ENCODE measurements around the gene TMEM100.

TMEM100 gene

DNA sequence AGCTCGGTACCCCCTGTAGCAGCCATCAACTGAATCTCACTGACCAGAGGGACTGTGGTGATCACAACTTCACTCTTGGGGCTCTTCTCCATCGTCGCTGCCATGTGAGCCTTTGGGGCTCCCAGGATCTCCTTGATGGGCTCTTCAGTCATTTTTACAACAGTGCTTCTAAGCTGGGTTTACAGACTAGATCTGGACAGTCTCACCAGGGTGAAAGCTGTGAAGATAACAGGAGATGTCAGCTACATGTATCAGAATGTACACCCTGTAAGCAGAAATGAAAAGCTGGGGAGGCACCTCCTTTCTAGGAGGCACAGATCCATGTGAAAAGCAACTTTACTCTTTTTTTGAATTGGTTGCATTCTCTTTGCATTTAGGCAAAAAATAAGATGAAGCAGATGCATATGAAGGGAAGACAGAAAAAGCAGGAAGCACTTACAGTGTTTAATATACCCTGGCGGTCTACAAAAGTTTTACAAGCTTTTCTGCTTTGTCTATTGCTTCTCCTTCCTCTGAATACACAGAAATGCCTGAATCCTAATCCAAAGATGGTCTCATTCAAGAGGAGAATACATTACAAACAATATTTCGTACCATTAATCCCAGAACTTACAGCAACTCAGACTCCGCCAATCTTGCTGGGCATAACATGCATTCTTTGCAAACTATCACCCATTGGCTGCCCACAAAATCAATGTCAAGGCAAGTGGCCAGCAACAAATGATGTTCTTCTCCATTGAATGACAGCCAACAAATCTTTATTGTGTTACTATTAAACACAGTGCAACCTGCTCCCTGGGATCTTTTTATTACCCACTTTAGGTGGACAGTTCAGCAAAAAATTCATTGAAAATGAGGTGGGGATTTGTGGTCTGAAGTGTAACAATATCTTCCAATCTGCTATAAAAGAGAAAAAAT, 1.5 kb downstream of the TMEM100 start:
- no peak overlapping the region for H3K4me3 ChIP-seq (ENCODE audit: low read depth, low read length)

DNA sequence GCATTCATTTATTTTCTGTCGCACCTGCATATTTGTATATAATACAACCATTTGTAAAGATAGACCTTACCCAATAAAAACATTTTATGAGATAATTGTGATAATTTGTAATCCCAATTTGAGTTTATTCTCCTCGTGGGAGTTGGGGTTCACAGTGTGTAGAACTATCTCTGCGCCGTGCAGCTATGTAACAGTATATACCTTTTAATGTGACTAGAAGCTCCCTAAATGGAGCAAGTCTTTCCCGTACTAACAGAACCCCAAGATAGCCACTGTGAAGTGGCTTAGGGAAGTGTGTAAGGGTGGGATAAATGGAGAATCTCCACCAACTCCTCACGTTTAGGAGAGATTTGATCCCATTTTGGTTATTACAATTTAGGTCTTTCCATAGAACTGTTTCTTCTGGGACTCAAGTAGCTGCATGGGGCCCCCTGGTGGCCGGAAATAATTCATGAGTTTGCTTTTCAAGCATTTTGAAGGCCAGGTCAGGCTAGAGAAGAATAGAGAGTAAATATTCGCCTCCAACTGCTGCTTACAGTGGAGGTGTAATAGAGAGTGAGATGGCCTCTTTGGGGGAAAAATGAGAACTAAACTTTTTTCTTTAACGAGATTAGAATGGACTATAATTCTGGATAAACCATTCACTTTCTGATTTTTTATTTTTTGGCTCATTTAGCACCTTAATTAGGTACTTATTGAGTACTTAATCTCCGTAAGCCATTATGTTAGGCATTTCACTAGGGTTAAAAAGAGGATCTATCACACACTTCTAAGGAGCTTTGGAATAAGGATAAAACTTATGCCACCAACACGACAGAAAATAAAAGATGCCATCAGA, 4.5 kb downstream of the TMEM100 start:
- no peak overlapping the region for H3K4me3 ChIP-seq (ENCODE audit: low read depth, low read length)

DNA sequence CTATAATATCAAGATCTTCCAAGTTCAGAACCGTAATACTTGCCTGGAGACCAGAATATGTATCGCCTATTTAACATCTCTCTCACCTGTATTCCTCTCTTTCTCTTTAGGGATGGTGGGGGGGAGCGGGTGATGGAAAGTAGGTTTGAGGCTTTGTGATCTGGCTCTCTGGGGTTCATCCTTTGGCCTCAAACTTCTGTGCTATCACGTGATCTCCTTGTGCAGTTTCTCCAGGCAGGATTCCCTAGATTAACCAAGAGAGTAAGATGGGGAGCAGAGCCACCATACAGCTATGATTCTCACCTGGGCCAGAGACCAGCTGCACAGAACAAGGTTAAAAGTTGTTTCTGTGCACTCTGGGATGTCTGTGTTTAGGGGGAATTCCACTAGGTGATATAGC, 5.2 kb downstream of the TMEM100 start:
- no peak overlapping the region for H3K4me3 ChIP-seq (ENCODE audit: low read depth, low read length)

DNA sequence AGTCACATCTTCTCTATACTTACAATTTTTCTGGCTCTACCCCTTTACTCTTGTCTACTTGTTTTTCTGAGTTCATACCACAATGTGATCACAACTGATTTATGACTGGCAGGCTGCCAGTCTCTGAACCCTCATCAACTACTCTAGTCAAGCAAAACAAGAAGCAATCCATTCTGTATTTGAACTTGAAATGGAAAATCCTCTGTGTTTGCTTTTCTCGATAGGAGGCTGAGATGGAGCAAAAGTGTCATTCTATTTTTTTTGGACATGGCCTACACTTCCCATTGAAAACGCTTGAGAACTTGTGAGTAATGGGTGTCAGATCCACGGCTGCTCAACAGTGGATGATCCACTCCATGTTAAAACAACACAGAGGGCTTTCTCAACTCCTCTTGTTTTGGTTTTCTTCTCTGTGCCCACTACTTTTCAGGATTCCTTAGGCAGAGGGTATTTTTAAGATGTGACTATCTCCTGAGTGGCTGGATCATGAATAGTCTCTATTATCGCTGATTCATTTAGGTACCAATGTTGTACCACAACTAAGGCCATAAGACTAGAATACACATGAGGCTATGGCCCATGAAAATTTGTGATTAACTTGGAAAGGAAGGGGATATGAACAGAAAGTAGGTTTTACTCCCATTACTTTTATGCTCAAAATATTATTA, 11.7 kb downstream of the TMEM100 start:
- no peak overlapping the region for H3K4me3 ChIP-seq (ENCODE audit: low read depth, low read length)

DNA sequence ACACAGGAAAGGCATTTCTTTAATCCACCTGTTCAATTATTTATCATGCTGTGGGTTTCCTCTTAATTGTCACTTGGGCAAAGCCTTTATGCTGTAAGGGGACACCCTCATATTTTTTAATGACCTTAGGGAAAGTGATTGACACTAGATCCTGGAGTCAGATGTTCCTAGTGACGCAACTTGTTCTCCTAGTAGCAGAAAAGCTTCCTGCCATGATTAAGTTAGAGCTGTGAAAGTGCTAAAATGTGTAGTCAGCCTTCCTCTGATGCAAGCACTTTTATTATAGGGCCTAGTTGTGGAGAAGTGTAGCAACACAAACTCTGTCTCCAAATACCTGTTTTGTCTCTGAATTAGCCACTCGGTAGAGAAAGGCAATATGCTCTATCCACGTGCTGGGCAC, 12.3 kb downstream of the TMEM100 start:
- no peak overlapping the region for H3K4me3 ChIP-seq (ENCODE audit: low read depth, low read length)

DNA sequence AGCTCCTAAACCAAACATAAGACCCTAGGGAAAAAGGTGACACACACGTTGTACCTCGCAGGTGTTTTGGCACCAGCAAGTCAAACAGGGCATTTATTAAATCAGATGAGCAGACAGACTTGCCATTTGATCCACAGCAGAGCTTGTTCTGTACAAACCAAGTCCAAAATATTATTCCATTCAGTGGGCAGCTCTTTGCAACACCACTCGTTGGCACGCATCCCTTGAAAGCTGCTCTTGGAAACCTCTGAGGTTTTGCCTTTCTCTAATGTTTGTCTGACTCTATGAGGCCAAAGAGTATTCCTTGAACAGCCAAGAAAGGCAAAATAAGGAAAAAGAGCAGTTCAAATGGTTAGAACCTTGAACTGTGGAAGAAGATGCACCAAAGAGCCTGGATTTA, 12.7 kb downstream of the TMEM100 start:
- H3K4me3 ChIP-seq (ENCODE audit: low read depth, low read length): no peak overlapping the region

DNA sequence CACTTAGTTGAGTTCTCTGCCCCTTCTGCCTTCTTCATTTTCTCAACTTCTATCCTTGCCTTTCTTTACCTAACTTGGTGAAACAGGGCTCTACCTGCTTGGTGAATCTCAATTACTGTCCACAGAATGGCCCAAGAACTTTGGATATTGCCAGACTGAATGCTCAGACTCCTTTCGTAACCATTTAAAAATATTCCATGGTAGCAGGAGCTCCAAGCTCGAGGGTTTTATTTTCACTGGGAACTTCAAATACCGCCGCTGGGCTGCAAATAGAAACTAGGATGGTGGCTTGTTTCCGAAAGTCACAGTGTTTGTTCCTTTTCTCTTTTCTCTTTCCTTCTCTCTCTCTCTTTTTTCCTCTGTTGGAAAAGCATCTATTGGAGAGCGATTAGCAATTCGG, 13.2 kb downstream of the TMEM100 start:
- no peak overlapping the region for H3K4me3 ChIP-seq (ENCODE audit: low read depth, low read length)

DNA sequence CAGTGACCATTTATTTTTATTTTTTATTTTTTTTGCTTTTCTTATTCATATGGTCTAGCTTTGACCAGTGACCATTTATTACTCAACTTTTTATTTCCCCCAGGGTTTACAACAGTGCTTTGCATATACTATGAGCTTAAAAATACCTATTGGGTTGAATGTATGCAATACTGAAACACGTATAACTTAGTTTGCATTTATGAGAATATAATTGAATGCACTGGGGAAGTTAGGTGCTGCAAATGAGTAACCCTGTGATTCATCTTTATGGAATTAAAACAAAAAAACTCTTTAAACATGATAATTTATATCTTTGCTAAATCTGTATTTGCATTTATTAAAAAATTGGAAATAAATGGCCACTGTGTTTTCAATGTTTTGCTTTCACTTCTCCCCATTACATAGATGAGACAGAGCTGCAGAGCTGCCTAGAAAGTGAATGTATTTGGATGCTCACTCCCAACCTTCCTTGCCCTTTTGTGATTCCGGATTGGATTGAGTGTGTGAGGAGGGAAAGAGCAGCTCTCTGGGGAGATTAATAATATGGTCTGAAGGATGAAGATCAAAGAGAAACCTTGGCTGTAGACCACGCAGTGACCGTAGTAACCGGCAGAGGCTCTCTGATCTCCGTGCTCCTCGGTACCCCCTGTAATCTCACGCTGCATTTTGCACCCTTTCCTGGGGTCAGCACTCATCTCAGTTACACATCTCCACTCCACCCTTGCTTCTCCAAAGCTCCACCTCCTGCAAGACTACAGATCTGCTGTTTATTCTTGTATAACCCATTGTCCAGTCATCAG, 14.3 kb downstream of the TMEM100 start:
- no peak overlapping the region for H3K4me3 ChIP-seq (ENCODE audit: low read depth, low read length)

DNA sequence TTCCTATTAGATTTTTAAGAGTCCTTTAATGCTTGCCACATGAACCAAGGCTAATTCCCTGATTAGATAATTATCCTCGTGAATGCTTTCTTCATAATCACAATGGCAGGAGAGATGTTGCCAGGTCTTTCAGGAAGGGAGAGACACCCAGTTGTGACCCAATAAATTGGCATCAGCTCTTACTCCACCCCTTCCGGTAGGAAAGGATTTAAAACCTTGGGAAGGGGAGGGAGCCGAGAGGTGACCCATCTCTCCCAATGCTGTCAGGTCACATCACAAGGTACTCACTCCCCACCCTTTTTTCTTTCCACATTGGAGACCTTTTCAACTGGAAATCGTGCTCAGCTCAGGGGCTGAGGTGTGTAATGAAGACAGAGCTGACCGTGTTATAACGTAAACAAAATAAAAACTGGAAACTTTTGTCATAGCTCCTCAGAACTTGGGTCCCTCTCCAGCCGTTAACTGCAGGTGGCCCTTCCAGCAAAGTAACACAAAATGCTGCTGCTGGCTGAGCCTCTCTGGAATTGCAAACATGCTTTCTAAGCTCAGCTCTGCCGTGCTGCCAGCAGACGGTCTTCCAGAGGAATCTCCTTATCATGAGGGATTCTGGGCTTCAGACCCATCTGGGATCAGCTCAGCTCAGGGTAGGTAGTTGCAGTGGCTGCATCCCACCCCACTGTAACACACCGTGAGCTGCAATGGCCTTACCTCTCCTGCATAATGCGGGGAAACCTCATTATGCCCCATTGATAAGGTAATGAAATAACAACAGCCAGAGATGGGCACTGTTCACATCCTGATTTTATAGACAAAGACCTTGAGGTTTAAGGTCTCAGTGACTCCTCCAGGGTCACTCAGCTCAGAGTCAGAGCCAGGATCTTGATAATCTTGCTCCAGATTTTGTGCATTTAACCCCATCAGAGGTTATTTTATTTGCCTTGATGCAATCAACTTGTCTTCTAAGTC, 15.6 kb downstream of the TMEM100 start:
- H3K4me3 ChIP-seq (ENCODE audit: low read depth, low read length): no peak overlapping the region

DNA sequence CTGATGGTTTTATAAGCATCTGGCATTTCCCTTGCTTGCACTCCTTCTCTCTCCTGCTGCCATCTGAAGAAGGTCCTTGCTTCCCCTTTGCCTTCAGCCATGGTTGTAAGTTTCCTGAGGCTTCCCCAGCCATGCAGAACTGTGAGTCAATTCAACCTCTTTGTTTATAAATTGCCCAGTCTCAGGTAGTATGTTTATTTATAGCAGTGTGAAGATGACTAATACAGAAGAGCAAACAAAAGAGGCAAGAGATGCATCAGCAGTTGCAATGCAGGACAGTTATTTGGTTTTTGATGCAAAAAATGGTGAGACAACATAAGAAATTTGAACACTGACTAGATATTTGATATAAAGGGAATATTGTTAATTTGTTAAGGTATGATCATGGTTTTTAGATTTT, 16.8 kb downstream of the TMEM100 start:
- H3K4me3 ChIP-seq (ENCODE audit: low read depth, low read length): no peak overlapping the region

DNA sequence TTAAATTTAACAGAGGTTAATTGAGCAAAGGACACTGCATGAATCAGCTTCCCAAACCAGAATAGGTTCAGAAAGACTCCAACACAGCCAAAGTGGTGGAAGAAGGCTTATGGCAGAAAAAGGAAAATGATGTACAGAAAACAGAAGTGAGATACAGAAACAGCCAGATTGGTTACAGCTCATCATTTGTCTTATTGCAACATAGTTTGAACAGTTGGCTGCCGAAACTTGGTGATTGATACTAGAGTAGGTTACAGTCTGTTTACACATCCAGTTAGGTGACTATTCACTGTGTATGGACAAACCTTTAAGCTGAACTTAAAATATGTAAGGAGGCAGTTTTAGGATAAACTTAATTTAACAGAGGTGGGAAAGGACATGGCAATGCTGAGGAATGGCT, 18.3 kb downstream of the TMEM100 start:
- H3K4me3 ChIP-seq (ENCODE audit: low read depth, low read length): no peak overlapping the region

DNA sequence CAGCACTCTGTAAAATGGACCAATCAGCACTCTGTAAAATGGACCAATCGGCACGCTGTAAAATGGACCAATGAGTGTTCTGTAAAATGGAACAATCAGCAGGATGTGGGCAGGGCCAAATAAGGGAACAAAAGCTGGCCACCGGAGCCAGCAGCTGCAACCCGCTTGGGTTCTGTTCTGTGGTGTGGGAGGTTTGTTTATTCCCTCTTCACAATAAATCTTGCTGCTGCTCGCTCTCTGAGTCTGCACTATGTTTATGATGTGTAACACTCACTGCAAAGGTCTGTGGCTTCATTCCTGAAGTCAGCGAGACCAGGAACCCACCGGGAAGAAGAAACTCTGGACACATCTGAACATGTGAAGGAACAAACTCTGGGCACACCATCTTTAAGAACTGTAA, 20.5 kb downstream of the TMEM100 start:
- H3K4me3 ChIP-seq (ENCODE audit: low read depth, low read length): no peak overlapping the region

DNA sequence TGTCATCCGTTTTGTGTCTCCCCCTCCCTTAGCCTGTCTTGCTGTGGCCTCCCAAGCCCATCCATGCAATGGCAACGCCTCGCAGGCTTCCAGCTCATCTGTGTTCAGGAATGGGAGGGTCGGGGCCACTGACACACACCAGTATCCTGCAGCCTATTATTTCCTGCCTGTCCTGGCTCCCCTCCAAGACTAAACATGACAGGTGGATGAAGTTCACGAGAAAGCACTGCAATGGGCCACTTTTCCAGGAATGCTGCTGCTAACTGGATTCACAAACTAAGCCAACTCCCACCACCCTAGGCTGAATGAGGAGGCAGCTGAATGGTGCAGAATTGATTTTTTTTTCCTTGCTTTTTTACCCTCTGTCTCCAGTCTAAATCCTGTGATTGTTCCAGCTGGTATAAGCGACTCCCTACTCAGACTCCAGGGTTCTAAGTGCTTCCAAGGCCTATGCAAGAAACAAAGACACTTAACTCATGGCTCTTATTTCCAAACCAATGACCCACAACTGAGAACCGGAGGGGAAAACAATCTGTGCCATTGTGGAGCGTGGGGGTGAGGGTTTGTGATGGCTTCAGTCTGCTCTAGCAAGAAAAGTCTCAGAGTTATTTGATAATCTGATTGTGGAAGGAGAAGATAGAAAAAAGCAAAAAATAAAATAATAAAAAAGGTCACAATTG, 23.3 kb downstream of the TMEM100 start:
- H3K4me3 ChIP-seq (ENCODE audit: low read depth, low read length): no peak overlapping the region

DNA sequence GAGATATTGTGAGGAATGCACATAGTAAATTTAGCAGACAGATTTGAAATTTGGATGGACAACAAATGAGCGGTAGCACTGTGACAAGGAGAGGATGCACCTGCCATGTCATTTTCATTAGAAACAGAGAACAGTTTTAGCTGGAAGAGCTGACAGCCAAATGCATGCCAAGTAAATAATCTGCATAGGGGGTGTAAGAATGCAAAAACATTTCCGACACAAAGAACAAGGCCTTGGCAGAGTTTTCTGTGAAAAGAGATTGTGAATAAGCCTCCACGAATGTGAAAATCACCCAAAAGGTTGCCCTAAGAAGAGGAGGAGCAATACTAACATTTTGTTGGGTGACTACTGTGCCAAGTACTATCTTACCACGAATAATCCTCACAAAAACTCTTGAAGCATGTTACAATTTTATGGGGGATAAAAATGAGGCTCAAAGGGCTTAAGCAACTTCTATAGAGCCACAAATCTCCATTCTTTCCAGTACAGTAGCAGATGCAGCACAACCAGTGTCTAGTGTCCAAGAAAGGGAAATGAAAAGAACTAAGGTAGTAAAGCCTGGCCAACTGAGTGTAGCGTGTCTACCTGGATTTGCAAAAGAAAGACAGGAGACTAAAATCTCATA, 28.3 kb downstream of the TMEM100 start:
- H3K4me3 ChIP-seq (ENCODE audit: low read depth, low read length): no peak overlapping the region

DNA sequence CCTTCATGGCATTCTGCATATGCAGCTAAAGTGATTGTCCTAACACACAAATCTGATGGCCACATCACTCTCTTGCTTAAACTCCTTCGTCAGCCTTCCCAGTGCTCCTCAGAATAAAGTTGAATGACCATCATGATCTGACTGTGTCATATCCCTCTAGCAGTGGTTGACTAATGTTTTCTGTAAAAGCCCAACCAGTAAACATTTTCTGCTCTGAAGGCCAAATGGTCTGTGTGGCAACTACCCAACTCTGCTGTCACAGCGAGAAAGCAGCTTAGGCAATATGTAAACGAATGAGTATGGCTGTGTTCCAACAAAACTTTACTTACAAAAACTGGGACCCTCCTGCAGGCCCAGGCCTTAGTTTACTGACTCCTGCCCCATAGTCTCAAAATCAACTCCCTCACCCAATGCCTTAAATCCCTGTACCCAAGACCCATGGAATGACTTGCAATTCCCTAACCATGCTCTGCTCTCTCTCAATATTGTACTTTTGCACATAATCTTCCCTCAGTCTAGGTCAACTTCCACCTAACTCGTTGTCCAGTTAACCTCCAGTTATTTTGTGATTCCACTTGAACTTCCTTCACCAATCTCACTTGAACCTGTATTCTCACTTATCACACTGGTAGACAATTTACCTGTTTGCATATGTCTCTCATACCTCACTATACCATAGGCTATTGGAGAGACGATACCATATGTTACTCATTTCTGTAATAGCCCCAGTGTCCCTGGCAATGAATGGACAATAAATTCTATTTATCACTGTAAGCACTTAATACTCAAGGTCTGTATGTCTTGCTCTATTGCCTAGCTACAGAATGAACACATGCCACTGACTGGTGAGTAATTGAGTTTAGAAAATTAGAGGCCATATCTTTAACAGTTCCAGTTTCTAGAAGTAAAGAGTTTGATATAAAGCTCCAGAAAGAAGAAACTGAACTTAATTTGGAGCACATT, 29.1 kb downstream of the TMEM100 start:
- no peak overlapping the region for H3K4me3 ChIP-seq (ENCODE audit: low read depth, low read length)

DNA sequence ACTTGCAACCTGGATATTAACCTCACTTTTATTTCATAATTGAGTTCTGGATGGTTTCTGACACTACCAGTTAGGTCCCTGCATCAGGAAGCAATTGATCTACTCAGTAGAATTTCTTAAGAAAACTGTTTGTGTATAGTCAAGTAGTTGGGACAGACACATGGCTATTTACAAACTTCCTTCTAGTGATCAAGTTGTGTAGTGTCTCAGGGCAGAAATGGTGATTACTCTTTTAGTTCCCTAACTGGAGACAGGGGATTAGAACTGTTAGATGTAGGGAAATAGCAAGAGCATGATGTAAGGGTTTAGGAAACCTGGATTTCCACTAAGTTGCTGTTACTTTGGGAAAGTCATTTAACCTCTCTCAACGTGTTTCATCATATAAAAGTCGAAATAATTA, 30.4 kb downstream of the TMEM100 start:
- no peak overlapping the region for H3K4me3 ChIP-seq (ENCODE audit: low read depth, low read length)

DNA sequence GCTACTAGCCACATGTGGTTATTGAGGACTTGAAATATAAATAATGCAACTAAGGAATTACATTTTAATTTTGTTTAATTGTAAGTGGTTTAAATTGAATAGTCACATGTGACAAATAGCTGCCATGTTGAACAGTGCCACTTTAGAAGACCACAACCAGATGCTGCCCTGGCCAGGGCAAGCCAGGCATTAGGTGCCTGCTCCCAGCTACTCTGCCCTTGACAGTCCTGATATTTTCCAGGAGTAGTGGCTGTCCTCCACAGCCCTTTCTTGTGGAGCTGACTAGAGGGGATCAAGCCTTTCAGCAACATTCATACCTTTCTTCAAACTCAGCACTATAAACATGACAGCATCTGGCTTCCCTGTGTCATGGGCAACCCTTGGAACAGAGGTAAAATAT, 31.0 kb downstream of the TMEM100 start:
- H3K4me3 ChIP-seq (ENCODE audit: low read depth, low read length): no peak overlapping the region
